ENCODE measurements around the gene SLC6A6.
"Not testable (repeated sequence)": the region's sequence is repeated elsewhere in the genome, so short reads cannot be mapped to it uniquely, and the experiment has no call there.

Gene SLC6A6

DNA sequence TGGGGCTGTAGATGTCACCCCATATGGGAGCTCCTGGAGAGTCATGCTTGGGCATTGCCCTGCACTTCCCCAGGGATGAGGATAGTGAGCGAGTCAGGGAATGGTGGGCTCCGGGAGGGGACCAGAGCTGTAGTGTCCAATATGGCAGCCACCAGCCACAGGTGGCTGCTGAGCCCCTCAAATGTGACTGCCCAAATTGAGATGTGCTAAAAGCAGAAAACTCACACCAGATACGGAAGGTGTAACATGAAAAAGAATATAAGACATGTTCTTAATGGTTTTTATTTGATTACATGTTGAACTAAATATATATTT, 106.1 kb downstream of the SLC6A6 start:
- no peak for DNase-seq (ENCODE audit: low spot score)

DNA sequence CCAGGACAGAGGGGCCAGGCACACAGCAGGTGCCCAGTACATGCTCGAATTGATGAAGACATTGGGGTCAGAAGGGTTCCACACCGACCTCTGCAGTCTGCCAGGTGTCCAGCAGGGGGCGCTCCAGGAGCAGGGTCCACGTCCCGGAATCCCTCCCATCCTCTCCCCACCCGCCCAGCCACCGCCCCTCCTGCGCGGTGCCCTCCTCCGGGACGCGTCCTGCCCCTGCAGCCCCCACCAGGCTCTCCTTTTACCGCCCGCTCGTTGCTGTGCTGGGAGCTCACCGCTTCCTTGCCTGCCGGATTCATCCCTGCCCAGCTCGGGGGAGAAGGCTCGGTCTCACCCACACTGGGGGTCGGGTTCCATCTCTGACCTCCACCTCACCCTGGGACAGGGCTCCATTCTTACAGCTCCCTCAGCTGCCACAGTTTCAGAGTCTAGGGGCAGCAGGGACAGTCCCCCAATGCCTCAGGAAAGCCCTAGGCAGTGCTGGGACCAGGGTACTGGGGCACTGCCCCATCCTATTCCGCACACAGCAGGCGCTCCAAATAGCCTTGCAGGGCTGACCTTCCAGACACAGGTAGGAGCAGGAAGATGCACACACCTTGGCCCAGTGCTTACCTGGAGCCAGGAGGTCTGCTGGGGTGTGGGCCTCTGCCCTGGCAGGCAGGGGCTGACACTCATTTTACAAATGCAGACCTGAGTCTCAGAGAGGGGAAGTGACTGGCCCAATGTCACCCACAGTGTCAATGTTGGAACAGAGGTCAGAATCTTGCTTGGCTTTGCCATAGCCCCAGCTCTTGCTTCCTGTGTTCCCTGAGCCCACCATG, 106.8 kb downstream of the SLC6A6 start:
- peak; percentile 12 for DNase-seq (ENCODE audit: low spot score)

DNA sequence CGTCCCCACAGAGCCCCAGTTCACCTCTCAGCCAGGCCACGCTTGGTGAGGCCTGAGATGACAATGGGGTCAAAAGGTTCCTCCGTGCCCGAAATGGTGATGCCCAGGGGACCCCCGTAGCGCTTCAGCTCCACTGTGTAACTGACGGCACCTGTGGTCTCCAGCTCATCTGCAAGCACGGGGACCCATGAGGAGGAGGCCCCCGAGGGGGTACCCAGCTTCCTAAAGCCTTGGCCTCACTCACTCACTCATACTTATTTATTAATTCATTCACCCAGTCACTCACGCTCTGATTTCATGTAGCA, 107.3 kb downstream of the SLC6A6 start:
- DNase-seq (ENCODE audit: low spot score), result no peak

DNA sequence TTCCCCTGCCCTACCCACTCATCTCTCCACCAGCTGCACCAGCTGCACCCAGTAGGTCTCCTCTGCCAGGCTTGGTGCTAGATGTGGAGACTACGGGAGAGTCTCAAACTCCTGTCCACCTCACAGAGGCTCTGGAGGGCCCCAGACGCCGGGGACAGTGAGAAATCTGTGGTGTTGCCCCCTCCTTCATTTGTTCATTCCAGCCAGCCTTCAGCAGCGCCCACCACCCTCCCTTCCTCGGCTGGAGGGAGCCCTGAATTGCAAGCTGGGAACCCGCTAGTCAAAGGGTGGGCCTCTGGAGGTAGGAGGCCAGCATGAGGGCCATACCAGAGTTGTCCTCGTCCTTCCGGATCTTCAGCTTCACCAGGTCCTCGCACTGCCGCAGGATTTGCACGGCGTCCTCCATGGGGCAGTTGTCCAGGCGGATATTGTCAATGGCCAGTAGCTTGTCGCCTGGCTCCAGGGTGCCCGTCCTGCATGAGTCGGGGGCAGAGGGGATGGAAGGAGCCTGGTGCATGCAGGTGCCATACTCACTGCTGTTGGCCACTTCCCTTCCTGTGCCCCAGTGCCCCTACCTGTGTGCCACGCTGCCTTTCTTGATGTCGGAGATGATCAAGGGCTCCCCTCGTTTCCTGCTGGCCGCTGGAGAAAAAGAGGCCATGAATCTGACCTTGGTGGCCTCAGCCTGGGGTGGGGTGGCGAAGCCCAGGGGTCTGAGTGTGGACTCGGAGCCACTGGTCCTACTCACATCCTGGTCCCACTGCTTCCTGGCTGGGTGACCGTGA, 108.6 kb downstream of the SLC6A6 start:
- no peak for DNase-seq (ENCODE audit: low spot score)

DNA sequence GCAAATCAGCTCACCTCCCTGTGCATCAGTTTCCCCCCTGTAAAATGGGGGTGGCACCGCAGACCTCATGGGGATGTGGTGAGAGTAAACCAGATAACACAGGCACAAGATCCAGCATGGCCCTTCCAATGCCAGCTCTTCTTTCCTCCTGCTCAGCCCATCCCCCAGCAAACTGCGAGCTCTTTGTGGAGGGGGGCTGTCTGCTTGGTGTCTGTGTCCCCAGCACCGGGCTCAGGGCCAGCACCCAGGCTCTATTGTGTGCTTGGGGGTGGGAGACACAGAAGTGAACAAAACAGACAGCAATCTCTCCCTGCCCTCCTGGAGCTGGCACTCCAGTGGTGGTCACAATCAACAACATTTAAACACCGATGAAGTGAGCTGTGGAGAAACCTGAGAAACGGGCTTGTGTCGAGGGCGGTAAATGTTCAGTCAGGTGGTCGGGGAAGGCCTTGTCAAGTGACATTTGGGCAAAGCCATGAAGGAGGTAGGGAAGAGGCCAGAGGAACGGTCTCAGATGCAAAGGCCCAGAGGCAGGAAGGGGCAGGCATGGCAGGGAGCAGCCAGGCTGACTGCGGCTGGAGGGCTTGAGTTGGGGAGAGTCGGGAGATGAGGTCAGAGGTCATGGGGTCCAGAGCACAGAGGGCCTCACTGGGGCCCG, 109.3 kb downstream of the SLC6A6 start:
- DNase-seq (ENCODE audit: low spot score), result no peak

DNA sequence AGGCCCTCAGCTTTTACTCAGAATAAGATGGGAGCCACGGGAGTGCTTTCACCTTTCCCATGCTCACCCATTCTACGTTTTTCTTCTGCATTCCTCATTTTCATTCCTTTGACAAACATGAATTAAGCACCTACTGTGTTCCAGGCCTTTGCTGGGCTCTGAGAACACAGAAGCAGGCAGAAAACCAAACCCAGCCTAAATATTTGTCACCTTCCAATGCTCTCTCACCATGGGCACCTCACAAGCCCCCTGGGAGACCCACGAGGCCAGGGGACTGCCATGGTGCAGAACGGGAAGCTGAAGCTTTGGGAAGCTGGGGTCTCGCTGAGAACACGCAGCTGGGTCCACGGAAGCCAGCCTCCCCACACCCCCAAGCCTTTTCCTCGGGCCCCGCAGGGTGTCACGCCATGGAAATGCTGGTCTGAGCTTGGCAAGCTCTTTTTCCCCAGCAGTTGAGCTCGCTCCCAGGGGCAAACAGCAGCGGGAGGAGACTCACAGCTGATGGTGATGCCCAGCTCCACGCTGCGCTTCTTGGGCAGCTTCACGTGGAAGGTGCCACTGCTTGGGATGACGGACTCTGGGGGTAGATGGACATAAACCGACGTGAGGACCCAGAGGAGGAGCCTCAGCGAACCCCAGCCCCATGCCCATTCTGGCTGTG, 110.0 kb downstream of the SLC6A6 start:
- no peak for DNase-seq (ENCODE audit: low spot score)

DNA sequence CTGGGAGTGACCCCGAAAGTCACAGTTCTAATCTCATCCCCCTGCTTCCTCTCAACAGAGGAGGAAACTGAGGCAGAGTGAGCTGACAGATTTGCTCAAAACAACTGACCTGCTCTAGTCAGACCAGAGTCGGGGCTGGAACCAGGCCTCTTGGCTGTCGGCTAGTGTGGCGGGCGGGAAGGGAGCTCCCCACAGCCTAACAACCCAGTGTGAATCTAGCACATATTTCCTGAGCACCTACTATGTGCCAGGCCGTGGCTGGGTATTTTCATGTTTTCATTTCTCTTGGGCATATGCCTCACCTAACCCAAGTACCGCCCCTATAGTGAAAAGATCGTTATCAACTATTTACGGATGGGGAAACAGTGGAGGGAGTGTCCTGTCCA, 110.5 kb downstream of the SLC6A6 start:
- no peak for DNase-seq (ENCODE audit: low spot score)

DNA sequence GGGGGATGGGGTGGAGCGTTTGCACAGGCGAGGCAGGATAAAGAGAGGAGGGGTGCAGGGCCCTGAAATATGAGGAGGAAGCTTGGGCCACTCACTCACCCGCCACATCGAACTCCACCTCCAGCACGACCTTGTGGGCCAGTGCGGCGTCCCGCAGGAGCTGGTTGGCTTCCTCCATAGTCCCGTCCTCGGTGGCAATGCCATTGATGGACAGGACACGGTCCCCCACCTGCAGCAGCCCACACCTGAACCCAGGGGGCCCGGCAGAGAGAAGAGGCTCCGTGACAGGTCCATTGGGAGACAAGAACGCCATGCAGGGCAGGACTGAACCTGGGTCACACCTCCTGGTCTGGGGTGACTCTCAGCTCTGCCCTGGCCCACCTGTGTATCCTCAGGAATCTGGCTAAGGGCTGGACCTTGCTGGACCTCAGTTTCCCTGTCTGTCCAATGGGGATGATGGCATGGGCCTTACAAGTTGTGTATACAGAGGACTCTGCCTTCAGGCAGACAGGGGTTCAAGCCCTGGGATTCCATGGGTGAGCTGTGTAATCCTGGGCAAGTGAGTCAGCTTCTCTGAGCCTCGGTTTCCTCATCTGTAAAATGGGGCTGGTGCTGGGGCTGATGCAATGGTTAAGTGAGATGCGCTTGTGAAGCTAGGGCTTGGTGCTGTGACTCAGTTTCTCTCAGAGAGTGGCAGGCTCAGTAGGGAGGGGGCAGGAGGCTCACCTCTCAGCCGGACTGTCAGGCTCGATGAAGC, 111.3 kb downstream of the SLC6A6 start:
- no peak for DNase-seq (ENCODE audit: low spot score)

DNA sequence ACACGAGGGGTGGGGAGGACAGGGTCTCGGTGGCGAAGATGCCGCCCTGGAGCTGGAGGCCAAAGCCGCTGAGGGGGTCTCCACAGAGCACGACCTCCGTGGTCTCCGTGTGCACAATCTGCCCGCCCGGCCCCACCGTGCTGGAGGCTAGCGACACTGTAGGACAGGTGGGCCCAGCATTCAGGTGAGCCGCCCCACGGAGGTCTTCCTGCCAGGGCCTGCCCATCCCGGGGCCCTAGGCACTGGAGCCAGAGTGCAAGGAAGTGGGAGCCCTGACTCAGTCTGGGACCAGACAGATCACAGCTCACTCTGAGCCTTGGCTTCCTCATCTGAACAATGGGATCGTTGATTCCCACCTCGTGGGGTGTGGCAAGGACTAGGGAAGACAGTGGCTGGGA, 111.9 kb downstream of the SLC6A6 start:
- DNase-seq (ENCODE audit: low spot score), result no peak

DNA sequence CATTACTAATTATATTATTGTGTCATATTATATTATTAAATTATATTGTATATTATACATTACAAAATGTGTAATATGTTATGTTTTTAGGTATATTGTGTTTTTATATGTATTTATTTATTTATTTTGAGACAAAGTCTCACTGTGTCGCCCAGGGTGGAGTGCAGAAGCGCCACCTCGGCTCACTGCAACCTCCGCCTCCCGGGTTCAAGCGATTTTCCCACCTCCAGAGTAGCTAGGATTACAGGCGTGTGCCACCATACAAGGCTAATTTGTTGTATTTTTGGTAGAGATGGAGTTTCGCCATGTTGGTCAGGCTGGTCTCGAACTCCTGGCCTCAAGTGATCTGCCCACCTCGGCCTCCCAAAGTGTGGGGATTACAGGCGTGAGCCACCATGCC, 113.1 kb downstream of the SLC6A6 start:
- DNase-seq (ENCODE audit: low spot score), result not testable (repeated sequence)

DNA sequence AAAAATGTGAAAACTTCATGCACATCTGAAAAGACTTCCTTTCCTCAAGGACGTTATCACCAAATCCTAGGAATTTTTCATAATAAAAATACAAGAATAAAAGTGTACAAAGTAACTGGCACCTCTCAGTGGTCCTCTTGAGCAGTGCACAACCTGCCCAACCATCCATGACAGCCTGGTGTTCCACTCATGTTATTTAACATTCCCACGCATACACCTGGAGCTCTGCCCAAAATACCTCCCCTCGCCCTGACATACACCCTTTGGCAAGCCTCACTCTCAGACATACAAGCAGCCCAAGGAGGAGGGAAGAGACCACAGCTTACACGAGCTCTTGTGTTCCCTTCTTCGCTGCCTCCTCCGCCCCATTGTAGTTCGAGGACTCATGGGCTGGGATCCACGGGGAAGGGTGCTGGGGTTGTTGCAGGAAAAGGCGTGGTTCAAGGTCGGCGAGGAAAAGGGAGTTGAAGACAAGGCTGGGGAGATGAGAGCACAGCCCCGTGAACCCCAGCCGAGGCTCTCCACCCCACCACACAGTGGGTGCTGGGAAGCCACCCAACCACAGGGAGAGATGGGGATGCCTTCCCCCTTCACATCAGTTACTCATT, 114.4 kb downstream of the SLC6A6 start:
- DNase-seq (ENCODE audit: low spot score), result no peak

DNA sequence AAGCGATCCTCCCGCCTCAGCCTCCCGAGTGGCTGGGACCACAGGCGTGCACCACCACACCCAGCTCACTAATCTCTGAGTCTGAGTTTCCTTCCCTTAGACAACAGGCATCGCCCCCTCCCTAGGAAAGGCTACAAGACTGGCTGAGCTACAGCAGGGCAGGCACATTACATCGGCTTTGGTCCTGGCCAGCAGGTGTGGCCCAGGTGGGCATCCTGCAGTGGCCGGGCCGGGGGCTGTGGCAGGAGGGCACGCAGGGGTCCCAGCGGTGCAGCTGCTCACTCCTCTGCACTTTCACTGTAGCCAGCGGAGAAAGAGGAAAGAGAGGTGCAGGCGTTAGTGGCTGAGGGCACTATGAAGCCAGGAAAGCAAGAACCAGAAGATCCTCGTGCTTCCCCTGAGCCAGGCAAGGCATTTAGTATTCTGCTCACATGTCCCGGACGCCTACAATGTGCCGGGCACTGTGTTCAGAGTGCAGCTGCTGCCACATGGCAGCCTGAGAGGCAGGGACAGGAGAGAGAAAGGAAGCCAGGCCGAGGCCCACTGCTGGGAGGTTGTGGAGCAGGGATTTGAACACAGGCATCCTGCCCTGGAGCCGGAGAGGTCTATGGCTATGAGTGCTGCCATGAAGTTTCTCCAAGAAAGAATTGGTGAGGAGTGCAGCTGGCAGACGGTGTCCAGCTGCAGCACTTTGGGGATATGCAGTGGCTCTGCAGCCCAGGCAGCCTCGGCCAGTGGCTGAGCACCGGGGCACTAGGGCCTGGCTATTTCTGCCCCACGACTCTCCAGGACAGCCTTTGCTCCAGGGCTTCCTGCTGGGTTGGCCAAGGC, 115.4 kb downstream of the SLC6A6 start:
- no peak for DNase-seq (ENCODE audit: low spot score)

DNA sequence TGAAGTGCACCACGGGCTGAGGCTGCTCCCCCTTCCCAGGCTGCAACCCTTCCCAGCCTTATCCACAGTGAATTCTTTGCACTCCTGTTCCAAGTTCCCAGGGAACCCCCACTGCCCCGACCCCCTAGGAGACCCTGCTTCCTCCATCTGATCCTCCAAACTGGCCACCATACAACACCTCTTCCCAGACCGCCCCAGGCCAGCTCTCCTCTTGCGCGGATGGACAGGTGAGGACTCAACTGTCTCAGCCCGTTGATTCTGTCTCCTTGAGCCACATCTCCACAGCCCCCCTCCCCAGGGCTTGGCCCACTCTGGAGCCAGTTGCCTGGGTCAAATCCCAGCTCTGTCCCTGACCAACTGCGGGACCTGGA, 116.0 kb downstream of the SLC6A6 start:
- no peak for DNase-seq (ENCODE audit: low spot score)

DNA sequence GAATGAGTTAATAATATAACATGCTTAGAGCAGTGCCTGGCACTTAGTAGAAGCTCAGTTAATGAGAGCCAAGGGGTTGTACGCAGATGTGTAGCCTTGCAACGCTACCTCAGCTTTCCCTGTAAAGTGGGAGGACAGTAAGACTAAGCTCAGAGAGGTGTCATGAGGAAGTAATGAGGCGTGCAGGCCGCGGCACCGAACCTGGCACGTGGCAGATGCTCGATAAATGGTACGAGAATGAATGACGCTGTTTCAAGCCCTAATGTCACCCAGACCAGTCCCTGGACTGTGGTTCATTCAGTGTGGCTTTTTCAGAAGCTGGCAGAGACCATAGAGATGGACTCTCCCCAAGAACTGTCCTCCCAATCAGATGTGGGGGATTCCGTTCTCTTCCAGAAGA, 116.5 kb downstream of the SLC6A6 start:
- DNase-seq (ENCODE audit: low spot score), result no peak

DNA sequence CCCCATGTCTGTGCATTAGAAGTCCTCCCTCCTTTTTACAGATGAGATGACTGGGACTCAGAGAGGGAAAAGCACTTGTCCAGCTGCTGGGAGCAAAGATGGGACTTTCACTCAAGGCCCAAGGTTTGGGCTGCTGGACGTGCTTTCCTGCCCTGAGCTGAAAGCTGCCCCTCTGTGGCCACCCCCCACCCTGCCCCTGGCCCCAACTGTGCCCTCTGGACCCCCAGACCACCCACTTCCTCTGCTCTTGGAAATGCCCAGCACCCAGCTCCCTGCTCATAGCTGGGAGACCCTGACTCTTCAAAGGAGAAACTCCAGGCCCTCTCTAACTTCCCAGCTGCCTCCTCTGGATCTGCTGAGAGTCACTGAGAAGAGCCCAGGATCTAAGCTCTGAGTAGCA, 117.0 kb downstream of the SLC6A6 start:
- DNase-seq (ENCODE audit: low spot score), result no peak

DNA sequence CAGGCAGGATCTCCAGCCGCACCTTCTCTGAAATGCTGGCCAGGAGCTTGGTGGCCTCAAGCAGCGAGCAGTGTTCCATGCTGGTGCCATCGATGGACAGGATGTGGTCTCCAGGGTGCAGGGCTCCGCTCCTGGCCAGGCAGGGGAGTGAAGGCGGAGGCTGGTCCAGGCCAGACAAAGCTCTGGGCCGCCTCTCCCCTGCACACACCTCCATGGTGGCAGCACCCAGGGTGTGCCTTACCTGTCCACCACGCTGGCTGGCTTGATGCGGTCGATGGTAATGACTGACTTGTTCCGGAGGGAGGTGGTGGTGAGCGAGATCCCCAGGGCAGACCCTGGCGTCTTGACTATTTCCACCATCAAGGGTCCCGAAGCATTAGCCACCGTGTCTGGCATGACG, 117.7 kb downstream of the SLC6A6 start:
- DNase-seq (ENCODE audit: low spot score), result no peak

DNA sequence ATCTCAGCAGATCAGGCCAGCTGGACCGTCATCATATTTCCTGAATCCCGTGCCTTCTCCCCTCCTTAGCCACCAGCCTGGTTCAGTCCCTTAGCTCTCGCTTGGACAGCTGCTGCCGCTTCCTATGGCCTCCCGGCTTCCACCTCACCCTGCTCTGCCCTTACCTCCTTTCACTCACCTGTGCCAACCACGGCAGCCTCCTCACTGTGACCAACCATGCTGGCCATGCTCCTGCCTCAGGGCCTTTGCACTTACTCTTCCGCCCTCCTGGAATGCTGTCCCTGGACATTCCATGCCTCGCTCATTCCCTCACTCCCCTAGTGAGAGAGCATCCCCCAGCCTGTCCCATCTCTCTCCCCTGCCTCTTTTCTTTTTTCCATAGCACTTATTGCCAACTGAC, 118.6 kb downstream of the SLC6A6 start:
- DNase-seq (ENCODE audit: low spot score), result no peak

DNA sequence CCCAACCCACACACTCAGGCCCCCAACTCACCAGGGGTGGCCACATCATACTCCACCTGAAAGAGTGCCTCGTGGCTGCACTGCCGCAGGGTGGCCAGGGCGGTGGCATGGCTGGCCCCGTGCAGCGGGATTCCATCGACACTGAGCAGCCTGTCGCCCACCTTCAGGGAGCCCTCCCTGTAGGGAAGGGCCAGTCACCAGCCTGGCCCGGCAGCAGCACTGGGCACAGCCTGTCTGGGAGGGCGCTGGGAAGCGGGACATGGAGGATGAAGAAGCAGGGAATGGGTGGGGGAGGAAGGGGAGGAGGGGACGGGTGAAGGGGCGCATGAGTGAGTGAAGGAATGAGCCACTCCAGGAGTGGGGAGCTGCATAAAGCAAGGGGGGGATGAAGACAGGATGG, 119.2 kb downstream of the SLC6A6 start:
- no peak for DNase-seq (ENCODE audit: low spot score)

DNA sequence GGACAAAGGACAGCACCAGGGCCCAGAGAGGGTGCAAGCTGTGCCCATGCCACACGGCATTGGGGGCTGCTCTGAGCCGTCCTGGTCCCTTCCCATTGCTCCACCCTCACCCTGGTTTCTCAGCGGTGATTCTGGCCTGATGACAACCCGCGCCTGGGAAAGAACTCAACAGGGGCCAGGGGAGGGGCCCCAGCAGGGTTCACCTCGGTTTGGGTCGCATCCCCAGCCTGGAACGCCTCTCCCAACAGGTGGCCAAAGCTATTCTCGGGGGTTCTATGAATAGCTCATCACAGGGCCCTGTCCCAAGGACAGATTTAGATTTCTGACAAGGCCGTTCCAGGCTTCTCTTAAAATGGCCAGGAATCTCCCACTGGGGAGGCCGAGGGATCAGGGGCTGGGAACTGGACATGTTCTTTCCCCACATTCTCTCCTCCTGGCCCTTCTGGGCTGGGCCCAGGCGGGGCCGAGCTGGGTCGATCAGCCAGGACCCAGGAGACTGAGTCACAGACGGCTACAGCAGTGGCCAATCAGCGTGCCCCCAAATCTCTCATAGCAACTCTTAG, 119.8 kb downstream of the SLC6A6 start:
- DNase-seq (ENCODE audit: low spot score), result no peak

DNA sequence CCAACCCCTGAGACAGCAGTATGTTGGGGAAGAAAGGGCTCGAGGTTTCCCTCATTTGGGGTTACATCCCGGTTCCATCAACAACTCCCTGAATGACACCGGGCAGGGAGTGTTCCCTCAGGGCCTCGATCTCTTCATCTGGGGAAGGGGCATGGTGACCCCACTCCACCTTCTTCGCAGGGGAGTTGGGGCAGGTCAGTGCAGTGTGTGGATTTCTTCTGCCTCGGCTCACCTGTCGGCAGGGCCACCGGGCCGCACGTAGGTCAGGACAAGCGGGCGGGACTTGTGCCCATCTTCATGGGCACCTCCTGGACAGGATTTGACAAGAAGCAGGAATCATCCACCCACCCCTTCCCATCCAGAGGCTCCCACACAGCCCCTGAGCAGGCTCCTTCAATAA, 120.4 kb downstream of the SLC6A6 start:
- DNase-seq (ENCODE audit: low spot score), result no peak

DNA sequence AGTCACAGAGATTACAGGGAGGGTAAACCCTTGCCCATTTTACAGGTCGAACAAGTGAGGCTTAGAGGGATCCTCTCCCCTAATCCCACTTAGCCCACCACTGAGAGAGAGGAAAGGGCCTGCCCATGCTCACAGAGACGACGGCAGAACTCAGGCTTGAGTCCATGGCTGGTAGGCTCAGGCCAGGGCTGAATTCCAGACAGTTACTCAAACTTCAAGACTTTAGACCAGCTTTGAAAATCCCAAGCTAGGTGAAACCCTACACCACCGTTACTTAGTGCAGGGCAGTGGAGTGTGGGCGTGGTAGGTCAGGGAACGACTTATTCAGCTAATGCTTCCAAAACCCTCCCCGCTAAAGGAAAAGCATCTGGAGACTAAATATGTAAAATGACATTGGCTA, 121.4 kb downstream of the SLC6A6 start:
- no peak for DNase-seq (ENCODE audit: low spot score)
